HepG2 (cell line): ENCODE data around the gene C2. TPM values are rescaled to one million over a fixed set of nuclear protein-coding genes. Genes with fewer than 3 reads are reported as not detected.

Experiments used
- ARID4A ChIP-seq: sonication (generic); formaldehyde crosslinking; IDR thresholded peaks from 2 replicates; pipeline ENCODE4 v1.5.0; 2020; ENCODE audit warnings: mild to moderate bottlenecking, missing genetic modification reagents, borderline replicate concordance
- KMT2A ChIP-seq: sonication (generic); formaldehyde crosslinking; IDR thresholded peaks from 2 replicates; pipeline ENCODE4 v1.4.0; 2020; ENCODE audit warnings: missing genetic modification reagents
- MLLT10 ChIP-seq: sonication (generic); formaldehyde crosslinking; IDR thresholded peaks from 2 replicates; pipeline ENCODE4 v1.4.0; 2020; ENCODE audit warnings: missing genetic modification reagents
- NCOR1 ChIP-seq: fragments of 200-600 bp; sonication (generic); IDR thresholded peaks from 2 replicates; pipeline ENCODE4 v1.7.0; 2017; ENCODE audit warnings: antibody characterized with exemption, low read length, borderline replicate concordance
- PTBP1 ChIP-seq: fragments of 200-400 bp; formaldehyde crosslinking; IDR thresholded peaks from 2 replicates; pipeline ENCODE4 v1.6.1; 2018; ENCODE audit warnings: low read length, low read depth; ENCODE audit not compliant: poor library complexity, severe bottlenecking
- RFXANK ChIP-seq: IDR thresholded peaks from 2 replicates; pipeline ENCODE4 v1.6.1; 2016
- ZBTB7B ChIP-seq: sonication (generic); formaldehyde crosslinking; IDR thresholded peaks from 2 replicates; pipeline ENCODE4 v1.4.0; 2020; ENCODE audit warnings: missing genetic modification reagents
- ZNF274 ChIP-seq: sonication (generic); formaldehyde crosslinking; IDR thresholded peaks from 2 replicates; pipeline ENCODE4 v1.5.1; 2020; ENCODE audit warnings: mild to moderate bottlenecking, missing genetic modification reagents
- ZNF275 ChIP-seq: sonication (generic); formaldehyde crosslinking; IDR thresholded peaks from 2 replicates; pipeline ENCODE4 v1.8.0; 2022; ENCODE audit warnings: missing genetic modification reagents, mild to moderate bottlenecking, inconsistent platforms, borderline replicate concordance
- ZNF674 ChIP-seq: sonication (generic); formaldehyde crosslinking; IDR thresholded peaks from 2 replicates; pipeline ENCODE4 v1.5.0; 2020; ENCODE audit warnings: low read depth, mild to moderate bottlenecking, missing genetic modification reagents
- ZNF775 ChIP-seq: sonication (generic); formaldehyde crosslinking; IDR thresholded peaks from 2 replicates; pipeline ENCODE4 v1.4.0; 2020; ENCODE audit warnings: missing genetic modification reagents, mild to moderate bottlenecking, moderate library complexity, borderline replicate concordance
- ZNF850 ChIP-seq: sonication (generic); formaldehyde crosslinking; conservative IDR thresholded peaks from 2 replicates; pipeline ENCODE4 v1.9.0; 2021; ENCODE audit warnings: mild to moderate bottlenecking, missing genetic modification reagents
- ZSCAN31 ChIP-seq: sonication (generic); formaldehyde crosslinking; IDR thresholded peaks from 2 replicates; pipeline ENCODE4 v1.5.0; 2020; ENCODE audit warnings: low read depth, mild to moderate bottlenecking, missing genetic modification reagents
- polyA plus RNA-seq, 8 experiments: library from polyadenylated mRNA; depleted of rRNA in 3 of 8; stranded (reverse) in 7 of 8; unstranded in 1 of 8; fragments of >200 nt; fragmentation: Illumina TruSeq in 4 of 8; extraction: Trizol in 4 of 8; gene quantifications; 2 replicates each; pipeline versions ENCODE4 v1.2.1 to v1.2.3, GENCODE V29; 2011 to 2016; ENCODE audit warnings: low read depth in 4 of 8, missing spikeins in 1 of 8, mixed read lengths in 1 of 8; ENCODE audit not compliant: insufficient read depth in 1 of 8
- total RNA-seq, 5 experiments: library from RNA; depleted of rRNA; stranded (reverse); fragments of >200 nt; fragmentation: Illumina TruSeq; extraction: Trizol; gene quantifications; 2 replicates each; pipeline ENCODE4 v1.2.3, GENCODE V29; 2016; ENCODE audit warnings: low read depth in 1 of 5

C2 gene
- total and polyA plus RNA-seq, 2 of the 13 experiments (the other 11 are each of a cell fraction or from before 2014, with no cell fraction given): 165 to 307 TPM

DNA sequence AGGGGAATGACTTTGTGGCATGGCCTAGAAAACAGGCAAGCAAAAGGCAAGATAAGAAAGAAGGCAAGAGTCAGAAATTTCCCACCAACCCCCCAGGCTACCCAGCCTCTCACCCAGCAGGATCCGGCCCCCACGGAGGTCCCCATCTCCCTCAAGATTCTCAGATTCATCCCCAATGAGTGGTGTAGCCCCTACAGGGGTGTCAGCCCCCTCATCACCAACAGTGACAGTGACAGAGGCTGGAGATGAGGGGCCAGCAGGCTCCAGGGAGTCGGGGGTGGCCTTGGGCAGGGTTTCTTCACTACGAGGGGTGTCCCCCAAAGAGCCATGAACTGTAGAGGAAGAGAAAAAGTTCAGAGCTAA, 31.0 kb upstream of the C2 start (continued):
- no peak for TF ChIP-seq ZNF275 (CRISPR knock-in tag)
- no peak for TF ChIP-seq ZNF674 (CRISPR knock-in tag)
- no peak for TF ChIP-seq RFXANK
- no peak for TF ChIP-seq NCOR1
- 0 out of 2 replicates have a peak, but pooled peaks have one; percentile 25 for TF ChIP-seq ZNF274
- peak; percentile 48; the same call in 1 of the 2 replicates for TF ChIP-seq KMT2A (CRISPR knock-in tag)
- no peak for TF ChIP-seq ARID4A (CRISPR knock-in tag)
- no peak for TF ChIP-seq ZNF850 (CRISPR knock-in tag)
- TF ChIP-seq ZBTB7B (CRISPR knock-in tag): no peak
- no peak for TF ChIP-seq ZNF775 (CRISPR knock-in tag)
- TF ChIP-seq ZSCAN31: no peak
- TF ChIP-seq PTBP1: no peak
- no peak for TF ChIP-seq MLLT10
